Measurements from ENCODE around the gene SLX4.
"Not testable (repeated sequence)": the region's sequence is repeated elsewhere in the genome, so short reads cannot be mapped to it uniquely, and the experiment has no call there.

The SLX4 gene

GRCh38 chr16:3611146-3611975, at the start of gene SLX4:
Gene SLX4, minus strand, starts transcription at chr16:3611606. Its CDS starts 2,642 bp downstream, at chr16:3608964.
- DNase-seq (ENCODE audit: low read depth, low spot score) = peak; percentile 84

GRCh38 chr16:3659251-3659650, 47.8 kb upstream of the SLX4 start:
- DNase-seq (ENCODE audit: low read depth, low spot score) = no peak

DNA sequence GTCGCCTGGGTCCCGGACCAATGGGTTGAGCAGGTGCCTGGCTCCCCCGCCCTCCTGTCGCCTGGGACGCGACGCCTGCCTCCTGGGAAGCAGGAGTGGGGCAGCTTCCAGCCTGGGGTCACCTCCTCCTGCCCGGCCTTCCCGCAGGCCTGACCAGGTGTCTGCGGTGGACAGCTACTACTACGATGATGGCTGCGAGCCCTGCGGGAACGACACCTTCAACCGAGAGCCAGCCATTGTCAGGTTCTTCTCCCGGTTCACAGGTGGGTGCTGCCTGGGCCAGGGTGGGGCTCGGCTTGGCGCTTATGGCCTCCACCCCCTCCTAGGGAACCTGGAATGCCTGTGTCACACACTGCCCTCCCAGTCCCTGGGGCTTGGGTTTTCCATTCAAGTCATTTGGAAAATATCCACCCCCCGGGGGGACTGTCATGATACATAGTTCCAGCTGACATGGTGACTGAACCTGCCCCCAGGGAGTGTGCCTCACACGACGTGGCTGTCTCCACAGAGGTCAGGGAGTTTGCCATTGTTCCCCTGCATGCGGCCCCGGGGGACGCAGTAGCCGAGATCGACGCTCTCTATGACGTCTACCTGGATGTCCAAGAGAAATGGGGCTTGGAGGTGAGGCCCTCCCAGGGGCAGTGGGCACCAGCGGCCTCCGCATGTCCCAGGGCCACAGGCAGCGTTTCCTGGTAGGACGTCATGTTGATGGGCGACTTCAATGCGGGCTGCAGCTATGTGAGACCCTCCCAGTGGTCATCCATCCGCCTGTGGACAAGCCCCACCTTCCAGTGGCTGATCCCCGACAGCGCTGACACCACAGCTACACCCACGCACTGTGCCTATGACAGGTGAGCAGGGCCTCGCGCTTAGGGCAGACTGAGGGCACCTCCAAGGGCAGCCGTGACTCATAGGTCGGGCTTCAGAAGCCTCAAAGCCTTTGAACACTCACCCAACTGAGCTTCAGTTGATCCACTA, 45.4 kb upstream of the SLX4 start:
- no peak for DNase-seq (ENCODE audit: low read depth, low spot score)

DNA sequence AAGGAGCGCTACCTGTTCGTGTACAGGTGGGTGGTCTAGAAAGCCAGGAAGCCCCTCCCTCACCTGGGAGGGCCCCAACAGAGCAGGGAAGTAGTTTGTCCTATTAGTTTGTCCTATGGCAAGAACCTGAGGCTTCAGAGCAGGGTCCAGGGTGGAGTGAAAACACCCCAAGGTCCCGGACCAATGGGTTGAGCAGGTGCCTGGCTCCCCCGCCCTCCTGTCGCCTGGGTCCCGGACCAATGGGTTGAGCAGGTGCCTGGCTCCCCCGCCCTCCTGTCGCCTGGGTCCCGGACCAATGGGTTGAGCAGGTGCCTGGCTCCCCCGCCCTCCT, 44.7 kb upstream of the SLX4 start:
- DNase-seq (ENCODE audit: low read depth, low spot score) = not testable (repeated sequence)

GRCh38 chr16:3655396-3656159, 44.2 kb upstream of the SLX4 start:
- no peak for DNase-seq (ENCODE audit: low read depth, low spot score)

GRCh38 chr16:3655030-3655395, 43.6 kb upstream of the SLX4 start:
- DNase-seq (ENCODE audit: low read depth, low spot score) = no peak

DNA sequence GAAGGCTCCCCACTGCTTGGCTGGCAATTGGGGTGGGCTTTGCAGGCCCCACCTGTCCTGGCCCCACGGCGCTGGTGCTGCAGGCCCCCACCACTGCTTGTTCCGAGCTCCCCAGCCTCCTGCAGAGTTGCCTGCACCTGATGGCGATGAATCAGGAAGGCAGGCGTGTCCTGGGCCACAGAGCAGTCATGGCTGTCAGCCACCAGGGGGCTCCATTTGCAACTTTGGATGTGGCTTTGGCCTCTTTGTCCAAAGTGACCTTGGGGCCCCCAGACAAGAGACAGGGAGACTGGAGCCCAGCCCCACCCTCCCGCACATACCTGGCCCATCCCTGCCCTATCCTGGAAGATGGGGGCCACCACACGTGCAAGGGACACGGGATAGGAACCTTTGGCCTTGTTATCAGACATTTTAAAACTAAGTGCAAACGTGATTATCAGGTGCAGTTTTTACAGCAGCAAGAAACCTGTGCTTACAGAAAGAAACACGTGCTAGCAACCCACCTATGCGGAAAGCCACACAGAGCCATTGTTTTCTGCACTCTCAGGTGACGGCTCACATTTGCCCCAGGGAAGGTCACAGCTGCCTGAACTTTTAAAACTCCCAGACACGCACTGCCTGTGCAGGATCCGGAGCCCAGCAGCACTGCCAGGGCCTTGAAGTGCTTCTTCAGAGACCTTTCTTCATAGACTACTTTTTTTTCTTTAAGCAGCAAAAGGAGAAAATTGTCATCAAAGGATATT, 43.0 kb upstream of the SLX4 start, which contains the start of gene DNASE1:
DNASE1 (plus strand) TSS at position 443 of the 743 bp plus-strand sequence. CDS start 683 bp downstream, outside the sequence.
- DNase-seq (ENCODE audit: low read depth, low spot score) = no peak

GRCh38 chr16:3652373-3653195, 41.2 kb upstream of the SLX4 start:
- DNase-seq (ENCODE audit: low read depth, low spot score) = no peak

- DNase-seq (ENCODE audit: low read depth, low spot score) = no peak
Measured at GRCh38 chr16:3651461-3652372, 40.3 kb upstream of the SLX4 start.

GRCh38 chr16:3650631-3651265, 39.3 kb upstream of the SLX4 start:
- DNase-seq (ENCODE audit: low read depth, low spot score) = no peak

- no peak for DNase-seq (ENCODE audit: low read depth, low spot score)
Measured at GRCh38 chr16:3646348-3646920, 35.0 kb upstream of the SLX4 start.

- DNase-seq (ENCODE audit: low read depth, low spot score) = peak; percentile 32
Measured at GRCh38 chr16:3645504-3646347, 34.3 kb upstream of the SLX4 start.

GRCh38 chr16:3645108-3645503, 33.7 kb upstream of the SLX4 start:
- no peak for DNase-seq (ENCODE audit: low read depth, low spot score)

DNA sequence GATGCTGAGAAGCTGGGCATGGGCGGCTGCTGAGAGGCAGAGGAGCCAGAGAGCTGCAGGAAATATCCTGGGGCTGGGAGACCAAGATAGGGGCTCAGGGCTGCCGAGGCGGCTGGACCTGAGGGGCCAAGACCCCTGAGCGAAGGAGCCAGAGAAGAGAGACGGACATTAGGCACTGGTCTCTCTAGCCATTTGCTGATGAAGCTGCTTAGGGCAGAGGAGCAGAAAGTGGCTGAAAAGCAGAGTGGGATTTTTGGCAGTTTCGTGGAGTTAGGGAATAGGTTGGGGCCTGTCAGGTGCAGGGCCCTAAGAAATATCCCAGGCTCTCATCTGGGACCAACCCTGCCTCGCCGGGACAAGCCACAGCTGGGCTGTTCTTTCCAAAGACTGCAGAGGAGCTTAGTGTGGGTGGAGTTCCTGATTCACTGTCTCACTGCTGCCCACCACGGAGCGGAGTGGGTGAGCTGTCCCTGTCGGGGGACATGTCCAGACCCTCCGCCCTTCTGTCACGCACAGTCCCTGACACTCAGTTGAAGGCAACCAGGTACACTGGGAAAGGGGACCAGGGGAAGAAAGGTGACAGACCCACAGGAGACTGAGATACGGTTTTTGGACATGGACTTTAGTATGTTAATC, 31.8 kb upstream of the SLX4 start:
- no peak for DNase-seq (ENCODE audit: low read depth, low spot score)

- DNase-seq (ENCODE audit: low read depth, low spot score) = no peak
Measured at GRCh38 chr16:3642397-3643094, 31.1 kb upstream of the SLX4 start.

DNA sequence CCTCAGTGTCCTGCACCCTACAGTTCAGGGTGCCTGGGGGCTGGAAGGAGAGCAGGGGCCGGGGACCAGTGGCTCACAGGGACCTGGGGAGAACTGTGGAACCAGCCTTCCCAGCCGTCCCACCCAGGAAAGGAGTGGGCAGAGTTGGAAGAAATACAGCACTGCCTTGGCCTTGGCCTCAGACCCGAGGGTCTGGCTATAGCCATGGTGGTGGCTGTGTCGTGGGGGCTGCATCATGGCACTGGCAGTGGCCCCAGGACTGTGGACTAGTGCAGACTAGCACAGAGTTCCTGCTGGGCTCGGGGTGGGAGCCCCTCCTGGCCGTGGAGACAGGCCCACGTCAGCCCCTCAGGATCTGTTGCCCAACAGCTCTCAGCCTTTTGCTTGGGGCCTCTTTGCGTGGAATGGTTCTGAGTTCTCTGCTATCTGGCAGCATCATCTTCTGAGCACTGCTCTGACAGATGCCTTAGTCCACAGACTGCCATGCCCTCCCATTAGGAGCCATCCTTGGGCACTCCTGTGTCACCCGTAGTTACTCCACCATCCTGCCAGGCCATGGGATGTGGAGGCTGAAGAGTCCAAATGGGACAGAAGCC, 30.5 kb upstream of the SLX4 start:
- no peak for DNase-seq (ENCODE audit: low read depth, low spot score)
